Stimulated activated CD4-positive, alpha-beta T cell treated with anti-CD3 and anti-CD28 coated beads, TNF-alpha, amount 100 ng/mL, for 4 hours (primary cell): ENCODE data around the gene BCL2.
"Not testable (repeated sequence)": the region's sequence is repeated elsewhere in the genome, so short reads cannot be mapped to it uniquely, and the experiment has no call there.

Source experiments
- DNase-seq, 3 experiments: peaks; one replicate each; pipeline ENCODE4 v3.0.0-alpha.2; 2020; ENCODE audit warnings: low read depth in 3 of 3

BCL2 gene

GRCh38 chr18:63234432-63234831, 85.1 kb downstream of the BCL2 start:
- DNase-seq, result no peak

DNA sequence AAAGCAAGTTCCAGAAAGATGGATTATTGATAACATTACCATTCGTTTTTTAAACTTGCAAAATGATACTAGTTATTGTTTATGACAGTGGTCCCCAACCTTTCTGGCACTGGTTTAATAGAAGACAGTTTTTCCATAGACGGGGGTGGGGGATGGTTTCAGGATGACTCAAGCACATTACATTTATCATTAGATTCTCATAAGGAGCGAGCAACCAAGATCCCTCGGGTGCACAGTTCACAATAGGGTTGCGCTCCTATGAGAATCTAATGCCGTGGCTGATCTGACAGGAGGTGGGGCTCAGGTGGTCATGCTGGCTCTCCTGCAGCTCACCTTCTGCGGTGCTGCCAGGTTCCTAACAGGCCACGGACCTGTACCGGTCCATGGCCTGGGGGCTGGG, 86.2 kb downstream of the BCL2 start:
- DNase-seq, result peak in 2 of 3 experiments; percentile 24 to 34

GRCh38 chr18:63232826-63233225, 86.7 kb downstream of the BCL2 start:
- DNase-seq, result no peak

DNA sequence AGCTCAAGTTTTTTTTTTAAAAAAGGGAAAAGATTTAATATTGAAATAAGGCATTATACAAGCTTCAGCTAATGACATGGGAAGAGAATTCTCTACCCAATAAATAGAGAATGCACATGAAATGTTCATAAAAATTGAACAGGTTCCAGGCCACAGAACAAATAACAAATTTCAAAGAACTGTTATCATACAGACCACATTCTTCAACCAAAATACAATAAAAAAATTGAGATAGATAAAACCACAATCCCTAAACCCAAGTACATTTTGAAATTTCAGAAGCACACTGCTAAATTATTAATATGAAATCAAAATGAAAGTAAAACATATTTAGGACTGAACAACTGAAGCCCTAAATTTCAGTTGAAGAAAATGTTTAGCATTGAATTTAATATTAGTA, 89.6 kb downstream of the BCL2 start:
- no peak for DNase-seq

- no peak for DNase-seq
Observed at GRCh38 chr18:63225434-63225833, 94.1 kb downstream of the BCL2 start.

DNA sequence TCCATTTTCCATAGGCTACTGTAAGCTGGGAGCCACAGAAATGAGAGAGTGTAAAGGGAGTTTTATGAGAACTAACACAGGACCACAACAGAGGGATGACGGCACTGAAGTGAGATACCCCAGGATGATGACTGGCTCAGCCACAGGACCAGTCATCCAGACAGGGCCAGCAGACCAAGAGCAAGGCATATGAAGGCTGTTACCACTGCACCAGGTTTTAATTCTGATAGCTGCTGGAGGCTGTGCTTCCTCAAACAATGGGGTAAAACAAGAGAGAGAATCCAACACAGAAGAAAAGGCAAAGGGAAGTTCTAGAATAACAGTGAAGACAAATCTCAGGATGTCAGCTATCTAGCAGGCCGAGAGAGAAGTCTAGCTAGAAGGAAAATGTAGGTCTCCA, 94.9 kb downstream of the BCL2 start:
- no peak for DNase-seq

GRCh38 chr18:63223837-63224236, 95.7 kb downstream of the BCL2 start:
- no peak for DNase-seq

GRCh38 chr18:63220903-63221302, 98.7 kb downstream of the BCL2 start:
- no peak for DNase-seq

- no peak for DNase-seq
Observed at GRCh38 chr18:63218472-63218871, 101.1 kb downstream of the BCL2 start.

DNA sequence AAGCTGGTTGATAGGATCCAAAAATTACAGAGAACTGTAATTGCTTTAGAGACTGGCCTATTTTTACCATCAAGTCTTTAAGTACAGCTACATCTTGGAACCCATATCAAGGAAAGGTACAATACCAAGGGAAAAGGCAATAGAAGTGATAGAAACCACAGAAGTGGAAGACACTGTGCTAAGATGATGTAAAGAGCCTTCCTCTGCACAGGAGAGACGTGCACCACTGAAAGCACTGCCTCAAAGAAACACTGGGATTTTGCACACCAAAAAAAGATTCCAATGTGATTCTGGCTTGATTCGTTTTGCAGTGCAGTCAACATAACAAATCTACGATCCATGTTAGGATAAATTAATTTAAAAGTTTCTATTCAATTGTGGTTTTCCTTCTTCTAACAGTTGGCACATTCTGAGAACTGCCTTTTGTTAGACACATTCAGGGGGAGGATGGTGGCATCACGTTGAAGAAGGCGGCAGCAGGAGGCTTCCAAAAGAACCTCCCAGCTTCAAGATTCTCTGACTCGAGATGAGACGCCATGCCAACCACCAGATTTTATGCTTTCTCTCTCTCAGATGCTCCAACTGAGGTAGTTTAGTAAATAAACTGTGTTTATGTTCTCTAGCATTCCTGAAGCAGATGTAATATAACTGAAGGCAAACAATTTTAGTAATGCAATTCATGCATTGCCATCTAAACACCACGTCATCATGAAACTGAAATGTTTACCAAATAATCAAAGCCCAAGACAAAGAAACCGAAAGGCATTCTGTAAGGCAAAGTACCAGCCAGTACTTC, 102.9 kb downstream of the BCL2 start:
- DNase-seq, result no peak

GRCh38 chr18:63213936-63214671, 105.5 kb downstream of the BCL2 start:
- DNase-seq, result no peak

- DNase-seq, result peak in 1 of 3 experiments; percentile 35
Observed at GRCh38 chr18:63213331-63213900, 106.2 kb downstream of the BCL2 start.

GRCh38 chr18:63210521-63210920, 109.0 kb downstream of the BCL2 start:
- no peak for DNase-seq

DNA sequence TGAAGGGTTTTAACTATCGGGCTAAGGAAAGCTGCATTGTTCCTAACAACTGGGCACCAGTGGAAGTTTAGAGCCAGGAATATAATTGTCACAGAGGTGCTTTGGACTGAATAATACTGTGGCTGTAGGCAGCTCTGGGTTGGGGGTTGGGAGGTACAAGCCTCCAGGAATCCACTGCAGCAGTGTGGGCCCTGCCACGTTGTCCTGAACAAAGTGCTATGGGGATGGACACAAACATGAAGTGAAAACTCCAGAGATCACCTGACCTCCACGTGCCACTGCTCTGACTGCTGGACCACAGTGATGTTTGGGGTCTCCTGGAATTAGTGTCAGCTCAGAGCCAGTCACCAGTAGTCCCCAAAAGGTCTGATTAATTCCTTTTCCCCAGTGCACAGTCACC, 110.9 kb downstream of the BCL2 start:
- DNase-seq, result no peak

DNA sequence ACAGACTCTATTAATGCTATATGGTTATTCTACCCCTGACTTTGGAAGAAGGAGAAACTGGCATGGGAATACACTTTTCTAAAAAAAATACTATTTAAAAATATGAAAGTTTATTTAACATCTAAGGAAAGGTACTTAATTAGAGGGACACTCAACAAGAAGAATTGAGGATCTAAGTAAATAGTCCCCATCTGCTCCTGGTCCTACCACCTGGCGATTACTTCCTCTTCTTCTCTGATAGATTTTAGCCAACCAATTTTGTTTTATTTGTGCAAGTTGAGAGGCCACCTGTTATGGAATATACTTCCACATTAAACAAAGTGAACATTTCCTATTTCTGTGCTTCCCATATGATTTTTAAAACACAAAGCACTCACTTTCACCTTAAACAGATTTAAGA, 111.7 kb downstream of the BCL2 start:
- DNase-seq, result no peak

- DNase-seq, result no peak
Observed at GRCh38 chr18:63207143-63207790, 112.3 kb downstream of the BCL2 start.

DNA sequence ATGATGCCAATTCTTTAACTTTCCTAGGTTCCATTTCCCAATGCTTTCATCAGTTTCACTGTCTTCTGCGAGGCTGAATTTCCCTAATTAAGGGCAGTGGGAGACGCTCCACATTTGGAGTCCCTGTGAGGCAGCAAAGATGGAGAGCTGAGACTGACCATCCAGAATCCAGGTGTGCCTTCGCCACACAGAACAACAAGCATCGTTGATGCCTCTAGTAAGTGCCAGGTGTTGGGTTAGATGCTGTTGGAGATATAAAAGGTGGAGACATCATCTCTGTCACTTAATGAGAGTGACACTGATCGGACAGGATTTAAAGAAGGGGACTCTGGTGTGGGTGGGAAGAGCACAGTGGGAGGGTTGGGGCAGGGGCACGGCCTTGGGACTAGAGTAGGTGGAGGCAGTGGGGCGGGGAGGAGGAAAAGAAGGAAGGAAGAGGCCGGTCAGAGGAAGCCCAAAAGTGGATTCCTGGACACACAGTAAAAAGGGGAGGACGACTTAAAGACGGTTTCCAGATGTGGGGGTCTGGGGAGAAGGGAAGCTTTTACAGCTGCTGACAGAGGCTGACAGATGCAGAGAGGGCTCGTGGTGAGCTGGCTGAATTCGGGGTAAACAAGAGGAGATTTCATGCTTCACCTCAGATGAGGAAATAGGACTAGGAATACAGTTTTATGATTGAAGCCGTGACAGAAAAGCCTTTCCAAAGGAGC, 113.0 kb downstream of the BCL2 start:
- DNase-seq, result no peak

- DNase-seq, result no peak
Observed at GRCh38 chr18:63205791-63206252, 113.7 kb downstream of the BCL2 start.

DNA sequence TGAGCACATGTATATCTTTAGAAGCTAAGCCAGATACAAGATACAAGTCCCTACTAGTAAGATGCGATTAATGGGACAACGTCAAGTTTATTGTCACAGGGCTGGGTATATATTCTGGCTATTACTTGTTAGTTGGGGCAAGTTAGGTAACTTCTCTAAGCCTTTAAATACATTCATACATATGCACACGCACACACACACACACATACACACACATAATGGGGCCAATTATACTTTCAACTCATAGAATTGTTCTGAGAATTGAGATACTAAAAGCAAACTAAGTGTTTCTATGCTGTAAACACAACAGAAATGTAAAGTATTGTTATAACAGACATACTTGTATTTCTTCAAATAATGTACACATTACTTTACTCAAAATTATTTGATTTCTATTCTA, 116.1 kb downstream of the BCL2 start:
- DNase-seq, result no peak

DNA sequence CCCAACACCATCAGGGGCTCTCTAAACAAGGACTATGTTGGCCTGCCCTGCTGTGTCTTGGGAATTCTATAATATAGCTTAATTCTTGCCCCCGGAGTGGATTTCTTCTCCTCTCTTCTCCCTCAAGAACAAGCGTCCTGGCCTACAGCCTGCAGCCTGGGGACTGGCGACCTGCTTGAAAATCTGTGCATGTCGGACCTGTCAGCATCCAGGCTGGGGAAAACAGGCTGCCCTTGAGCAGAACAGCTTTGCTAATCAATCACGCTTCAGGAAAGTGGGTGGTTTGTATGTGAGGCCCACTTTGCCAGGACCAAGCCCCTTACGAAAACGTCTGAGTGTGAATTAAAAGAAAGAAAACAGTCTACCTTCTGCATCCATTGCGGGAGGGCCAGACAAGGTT, 116.7 kb downstream of the BCL2 start:
- DNase-seq, result no peak

DNA sequence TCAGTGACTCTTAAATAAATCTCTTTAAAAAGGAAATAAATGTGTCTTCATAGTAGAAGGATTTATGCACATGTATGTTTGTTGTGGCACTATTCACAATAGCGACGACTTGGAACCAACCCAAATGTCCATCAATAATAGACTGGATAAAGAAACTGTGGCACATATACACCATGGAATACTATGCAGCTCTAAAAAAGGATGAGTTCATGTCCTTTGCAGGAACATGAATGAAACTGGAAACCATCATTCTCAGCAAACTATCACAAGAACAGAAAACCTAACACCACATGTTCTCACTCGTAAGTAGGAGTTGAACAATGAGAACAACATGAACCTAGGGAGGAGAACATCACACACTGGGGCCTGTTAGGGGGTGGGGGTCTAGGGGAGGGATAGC, 118.1 kb downstream of the BCL2 start:
- not testable (repeated sequence) for DNase-seq
